MV-4-11 (cell line): ENCODE measurements around the gene FRS2.

Source experiments
- DNase-seq: peaks from one replicate; lab custom pipeline; 2025; lab: John Stamatoyannopoulos, UW

The FRS2 gene

DNA sequence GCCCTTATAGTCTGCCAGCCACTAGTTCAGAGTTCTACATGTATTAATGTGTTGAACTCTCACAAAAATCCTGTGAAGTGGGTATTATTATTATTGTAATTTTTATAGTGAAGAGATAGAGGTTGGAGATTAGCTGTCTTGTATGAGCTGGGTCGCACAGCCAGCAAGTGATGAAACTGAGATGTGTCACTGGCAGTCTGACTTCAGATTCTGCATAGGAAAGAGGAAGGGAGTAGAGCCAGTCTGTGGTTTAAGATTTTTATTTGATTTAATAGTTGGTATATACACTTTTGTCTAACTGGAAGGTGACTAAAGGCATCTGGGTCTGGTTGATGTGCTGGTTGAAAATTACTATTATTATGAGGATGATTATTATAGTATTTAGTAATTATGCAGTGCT is 5.8 kb upstream of the FRS2 start:
- peak; percentile 71 for DNase-seq

DNA sequence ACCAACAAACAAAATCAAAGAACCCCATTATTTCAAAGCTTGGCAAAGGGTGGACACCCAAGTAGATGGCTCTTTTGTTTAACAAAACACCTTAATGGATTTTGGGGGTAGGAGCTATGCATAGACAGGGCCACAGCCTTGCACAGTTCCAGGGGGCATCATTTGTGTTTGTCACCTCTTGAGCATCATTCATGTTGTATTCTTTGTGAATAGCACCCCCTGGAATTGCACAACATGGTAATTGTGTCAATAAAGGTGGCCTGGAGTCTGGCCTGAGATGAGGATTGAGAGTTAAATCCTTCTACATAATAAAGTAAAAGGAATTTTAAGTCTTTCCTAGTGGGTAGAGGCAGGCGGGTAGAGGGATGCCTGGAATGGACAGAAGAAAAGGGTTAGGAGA is 3.3 kb upstream of the FRS2 start:
- DNase-seq, result no peak

DNA sequence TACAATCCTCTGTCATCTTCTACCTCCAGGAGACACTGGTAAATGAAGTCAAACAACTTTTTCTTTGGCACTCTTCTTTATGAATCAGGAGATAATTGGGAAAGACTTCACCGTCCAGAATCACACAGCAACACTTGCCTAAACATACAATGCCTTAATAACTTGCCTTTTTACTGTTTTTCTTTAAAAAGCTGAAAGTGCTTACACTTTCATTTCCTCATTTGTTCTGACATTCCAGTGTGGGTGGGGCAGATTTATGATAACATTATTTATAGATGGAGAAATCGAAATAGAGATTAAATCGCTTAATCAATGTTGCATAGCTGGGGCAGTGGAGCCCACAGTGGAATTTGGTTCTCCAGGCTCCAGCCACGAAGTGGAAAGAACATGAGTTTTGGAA is 2.8 kb upstream of the FRS2 start:
- peak; percentile 76 for DNase-seq

DNA sequence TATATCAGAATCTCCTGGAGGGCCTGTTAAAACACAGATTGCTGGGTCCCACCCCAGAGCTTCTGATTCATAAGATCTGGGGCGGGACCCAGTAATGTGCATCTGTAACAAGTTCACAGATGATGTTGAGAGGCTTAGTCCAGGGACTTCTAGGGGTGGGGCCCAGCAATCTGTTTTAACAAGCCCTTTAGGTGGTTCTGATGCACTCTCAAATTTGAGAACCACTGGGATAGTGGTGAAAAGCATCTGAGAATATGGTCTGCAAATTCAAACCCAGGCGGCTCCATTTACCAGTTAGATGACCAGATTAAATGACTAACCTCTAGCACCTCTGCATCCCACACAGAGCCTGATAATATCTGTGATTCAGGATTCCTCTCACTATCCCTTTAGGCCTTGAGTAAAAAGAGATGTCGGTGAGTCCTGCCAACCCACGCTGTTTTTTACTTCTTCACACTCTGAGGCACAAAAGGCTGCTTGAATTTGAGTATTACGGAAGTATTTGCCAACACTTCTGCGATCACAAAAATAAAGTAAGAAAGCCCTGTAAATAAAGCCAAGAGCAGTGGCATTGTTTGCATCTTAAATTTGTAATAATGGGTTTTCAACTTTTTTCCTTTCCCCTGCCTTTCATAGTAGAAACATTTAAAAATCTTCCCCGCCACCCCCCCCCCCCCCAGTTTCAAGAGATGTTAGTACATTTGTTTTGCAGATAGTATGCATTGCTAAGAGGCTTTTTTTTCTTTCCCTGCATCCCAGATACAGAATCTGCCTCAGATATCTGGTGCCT is 1.8 kb upstream of the FRS2 start:
- DNase-seq, result no peak

DNA sequence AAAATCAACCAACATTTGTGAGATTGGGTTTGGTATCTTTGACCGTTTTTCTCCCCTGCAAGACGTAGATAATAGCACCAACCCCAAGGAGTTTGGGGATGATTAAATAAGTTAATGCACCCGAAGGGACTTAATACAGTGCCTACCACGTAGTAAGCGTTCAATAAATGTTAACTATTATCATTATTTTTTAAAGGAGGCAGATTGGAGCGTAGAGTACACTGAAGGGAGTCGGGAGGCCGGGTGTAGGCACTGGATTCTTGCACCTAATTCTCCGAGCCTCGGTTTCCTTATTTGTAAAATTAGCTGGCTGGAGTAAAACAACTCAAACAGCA is 367 bp upstream of the FRS2 start:
- no peak for DNase-seq

DNA sequence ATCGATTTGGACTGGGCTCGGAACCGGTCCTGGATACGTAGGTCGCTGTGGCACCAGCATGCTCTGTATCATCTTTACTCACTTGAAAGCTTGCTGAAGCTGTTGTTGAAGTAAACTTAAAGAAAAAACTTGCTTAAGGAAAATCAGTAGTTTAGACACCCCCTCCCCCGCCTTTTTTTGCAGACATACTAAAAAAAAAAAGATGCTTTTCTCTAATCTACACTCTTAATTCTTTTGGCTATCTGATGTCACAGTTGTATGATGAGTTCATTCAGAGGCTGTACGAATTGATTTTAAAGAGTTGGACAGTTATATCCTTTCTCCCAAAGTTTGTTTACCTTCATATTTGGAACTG is 865 bp downstream of the FRS2 start:
- DNase-seq, result no peak

DNA sequence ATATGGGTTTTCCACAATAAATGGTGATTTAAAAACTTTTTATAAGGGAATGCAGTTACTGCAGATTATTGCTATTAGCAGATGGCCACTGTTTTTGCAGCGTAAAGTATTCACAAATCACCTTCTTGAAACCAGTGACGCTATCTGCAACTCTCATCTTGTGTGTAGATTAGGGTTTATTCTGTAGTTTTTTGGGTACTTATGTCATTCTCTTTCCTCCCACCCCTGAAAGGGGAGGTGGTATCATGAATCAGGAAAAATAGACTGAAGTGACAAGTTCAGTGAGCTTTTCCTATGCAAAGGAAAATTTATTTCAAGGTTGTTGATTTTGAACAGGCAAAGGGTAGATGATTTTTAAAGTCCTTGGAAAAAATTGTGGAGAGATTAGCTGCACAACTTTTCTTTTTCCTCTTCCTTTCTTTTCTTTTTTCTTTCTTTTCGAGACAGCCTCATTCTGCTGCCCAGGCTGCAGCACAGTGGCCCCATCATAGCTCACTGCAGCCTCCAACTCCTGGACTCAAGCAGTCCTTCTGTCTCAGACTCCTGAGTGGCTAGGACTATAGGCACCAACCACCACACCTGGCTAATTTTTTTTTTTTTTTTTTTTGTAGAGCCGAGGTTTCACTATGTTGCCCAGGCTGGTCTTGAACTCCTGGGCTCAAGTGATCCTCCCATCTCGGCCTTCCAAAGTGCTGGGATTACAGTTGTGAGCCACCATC is 1.6 kb downstream of the FRS2 start:
- no peak for DNase-seq

DNA sequence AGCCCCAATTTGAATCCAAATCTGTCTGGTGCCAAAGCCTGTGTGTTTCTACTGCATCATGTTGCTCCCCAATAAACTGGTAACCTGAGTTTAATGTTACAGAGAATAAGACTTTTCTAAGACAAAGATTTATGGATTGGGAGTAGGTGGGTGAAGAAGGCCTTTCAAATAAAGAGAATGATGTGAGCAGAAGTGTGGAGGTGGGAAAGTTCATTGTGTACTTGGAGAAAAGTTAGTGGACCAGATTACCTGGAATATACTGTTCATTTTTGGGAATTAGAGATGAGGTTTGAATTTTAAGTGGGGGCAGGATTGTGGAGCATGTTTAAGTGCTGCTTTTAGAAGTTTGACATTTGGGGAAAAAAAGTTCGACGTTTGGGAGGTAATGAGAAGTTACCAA is 3.1 kb downstream of the FRS2 start:
- DNase-seq, result no peak

DNA sequence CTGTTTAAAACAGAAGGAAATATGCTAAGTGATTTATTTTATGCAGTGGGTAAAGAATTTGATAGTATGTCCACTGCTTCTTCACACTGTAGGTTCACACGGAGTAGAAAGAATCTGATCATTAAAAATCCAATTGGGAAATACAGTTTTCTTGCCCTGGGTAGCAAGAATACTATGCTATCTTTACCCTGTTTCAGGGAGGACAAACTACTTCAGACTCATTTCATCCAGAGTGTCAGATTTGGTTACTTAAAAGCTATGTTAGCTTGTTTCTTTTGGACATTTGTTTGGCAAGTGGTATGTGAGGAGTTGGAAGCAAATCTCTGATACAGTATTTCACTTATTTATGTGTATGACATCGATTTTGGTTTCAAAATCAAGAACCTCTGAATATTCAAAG is 4.3 kb downstream of the FRS2 start:
- no peak for DNase-seq

DNA sequence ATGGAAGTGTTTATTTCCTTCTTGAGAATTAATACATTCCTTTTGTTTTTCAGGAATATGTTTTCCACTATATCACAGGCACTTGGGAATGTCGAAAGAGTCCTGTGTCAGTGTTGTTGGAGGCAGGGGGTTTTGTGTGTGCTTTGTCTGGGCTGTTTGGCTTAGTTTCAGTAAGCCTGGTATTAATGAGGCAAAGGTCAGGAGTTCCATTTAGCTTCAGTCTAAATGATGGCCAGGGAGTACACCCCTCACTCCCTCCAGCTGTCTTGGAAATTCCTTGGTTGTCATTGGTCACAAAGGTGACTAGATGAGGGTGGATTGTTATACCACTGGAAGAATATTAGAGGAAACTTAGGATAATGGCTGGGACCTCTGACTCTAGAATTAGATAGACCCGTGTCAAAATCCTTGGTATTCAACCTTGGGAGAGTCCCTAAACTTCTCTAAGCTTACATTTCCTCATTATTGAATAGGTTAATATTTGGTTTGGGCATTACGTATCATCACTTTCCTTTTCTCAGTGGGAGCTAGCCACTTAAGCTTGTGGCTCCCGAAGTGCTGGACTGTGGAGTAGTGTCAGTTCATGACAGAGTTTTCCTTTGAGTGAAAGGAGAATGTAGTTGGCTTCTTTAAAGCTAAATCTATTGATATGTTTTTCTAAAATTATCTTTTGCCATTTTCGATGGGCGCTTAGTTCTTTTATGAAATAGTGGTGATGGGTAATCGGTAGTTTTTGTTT is 5.2 kb downstream of the FRS2 start:
- DNase-seq, result no peak

DNA sequence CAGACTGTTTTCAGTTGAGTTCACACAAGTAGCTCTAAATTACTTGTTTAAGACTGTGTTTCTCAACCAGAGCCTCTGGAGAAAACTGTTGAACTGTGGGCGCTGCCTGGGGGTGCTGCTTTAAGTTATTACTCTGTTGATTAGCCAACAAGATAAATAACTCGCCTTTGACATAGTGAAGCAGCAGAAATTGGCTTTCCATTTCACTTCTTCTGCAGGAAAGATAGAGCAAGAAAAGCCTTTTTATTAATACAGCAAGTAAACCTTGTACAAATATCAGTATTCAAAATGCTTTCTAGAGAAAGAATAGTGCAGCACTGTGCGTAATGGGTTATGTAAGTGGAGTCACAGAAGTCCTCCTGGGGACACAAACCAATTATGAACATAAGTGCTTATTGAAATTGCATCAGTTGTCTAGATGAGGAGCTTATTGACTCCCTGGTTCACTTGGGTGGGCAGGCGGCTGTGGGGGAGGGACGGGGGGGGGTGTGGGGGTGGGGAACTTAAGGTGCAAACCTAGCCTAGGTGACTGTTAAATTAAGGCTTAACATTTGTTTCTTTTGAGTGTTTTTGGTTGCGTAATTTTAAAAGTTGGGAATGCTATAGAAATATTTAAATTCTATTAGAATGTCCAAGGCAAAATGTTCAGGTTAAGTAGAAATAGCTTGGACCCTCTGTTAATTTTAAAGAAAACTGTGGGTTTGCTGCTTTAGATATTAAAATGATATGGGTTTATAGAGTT is 6.3 kb downstream of the FRS2 start:
- no peak for DNase-seq

DNA sequence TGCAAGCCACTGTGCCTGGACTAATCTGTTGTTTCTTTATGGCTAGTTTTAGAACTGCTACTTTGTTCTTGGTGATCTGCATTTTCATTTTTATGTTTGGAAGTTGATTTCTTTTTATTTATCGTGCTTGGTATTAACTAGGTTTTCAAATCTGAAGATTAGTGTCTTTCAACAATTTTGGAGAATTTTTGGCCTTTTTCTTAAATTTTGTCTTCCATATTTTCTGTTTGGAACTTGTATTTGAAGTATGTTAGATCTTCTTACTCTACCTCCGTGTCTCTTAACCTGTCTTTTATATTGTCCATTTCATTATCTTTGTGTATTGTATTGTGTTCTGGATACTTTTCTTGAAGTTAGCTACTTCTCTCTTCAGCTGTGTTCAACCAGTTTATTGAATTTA is 9.5 kb downstream of the FRS2 start:
- no peak for DNase-seq

DNA sequence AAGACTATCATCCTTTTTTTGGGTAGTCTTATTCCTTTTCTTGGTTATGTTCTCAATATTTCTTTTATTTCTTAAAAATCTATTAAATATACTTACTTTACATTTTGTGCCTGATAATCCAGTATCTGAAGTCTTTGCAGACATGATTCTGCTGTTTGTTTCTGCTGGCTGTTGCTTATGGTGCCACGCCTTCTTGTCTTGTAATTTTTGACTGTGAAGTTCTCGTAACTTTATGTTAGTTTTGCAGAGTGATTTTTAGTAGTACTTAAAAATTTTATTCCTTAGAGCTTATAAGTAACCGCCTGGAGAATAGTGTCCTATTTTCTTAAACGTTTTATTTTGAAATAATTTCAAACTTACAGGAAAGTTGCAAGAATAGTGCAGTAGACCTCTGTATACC is 10.5 kb downstream of the FRS2 start:
- DNase-seq, result no peak

DNA sequence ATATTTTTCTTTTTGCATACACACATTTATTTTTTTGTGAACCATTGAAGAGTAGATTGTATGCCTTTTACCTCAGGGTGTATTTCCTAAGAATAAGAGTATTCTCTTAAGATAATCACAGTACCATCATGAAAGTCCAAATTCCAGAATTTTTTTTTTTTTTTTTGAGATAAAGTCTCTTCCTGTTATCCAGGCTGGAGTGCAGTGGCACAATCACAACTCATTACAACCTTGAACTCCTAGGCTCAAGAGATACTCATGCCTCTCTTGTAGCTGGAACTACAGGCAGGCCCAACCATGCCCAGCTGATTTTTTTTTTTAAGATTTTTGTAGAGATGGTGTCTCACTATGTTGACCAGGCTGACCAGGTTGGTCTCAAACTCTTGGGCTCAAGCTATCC is 10.9 kb downstream of the FRS2 start:
- no peak for DNase-seq

DNA sequence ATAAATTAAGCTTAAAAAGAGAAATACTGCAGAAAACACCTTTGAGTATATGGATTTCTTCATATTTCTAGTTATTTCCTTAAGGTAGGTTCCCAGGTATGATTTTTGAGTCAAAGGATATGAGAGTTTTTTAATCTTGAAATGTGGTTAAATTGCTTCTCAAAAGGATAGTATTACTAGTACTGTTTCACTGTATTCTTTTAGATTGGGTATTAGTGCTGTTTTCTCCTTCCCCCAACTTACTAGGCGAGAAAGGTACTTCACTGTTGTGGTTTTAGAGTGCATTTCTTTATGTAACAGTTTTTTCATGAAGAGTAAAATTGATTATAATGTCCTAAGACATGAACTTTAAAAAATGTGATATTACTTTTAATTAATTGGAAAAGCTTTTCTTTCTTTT is 13.5 kb downstream of the FRS2 start:
- DNase-seq, result no peak

DNA sequence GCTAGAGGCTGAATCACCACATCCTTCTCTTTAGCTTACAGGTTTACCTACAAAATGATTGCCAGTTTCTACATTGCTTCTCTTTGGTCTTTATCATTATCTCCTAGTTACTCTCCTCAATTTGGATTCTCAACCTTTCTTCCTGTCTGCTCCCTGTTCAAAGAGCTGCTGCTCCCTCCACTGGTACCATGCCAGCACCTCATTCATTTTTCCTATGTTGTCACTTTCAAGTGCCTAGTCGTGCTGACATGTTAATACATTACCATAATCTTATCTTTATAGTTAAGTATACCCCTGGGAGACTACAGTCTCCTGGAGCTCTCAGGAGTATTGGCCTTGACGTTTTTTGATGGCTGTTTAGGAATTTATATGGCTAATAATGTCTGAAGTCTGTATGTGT is 14.2 kb downstream of the FRS2 start:
- DNase-seq, result no peak

DNA sequence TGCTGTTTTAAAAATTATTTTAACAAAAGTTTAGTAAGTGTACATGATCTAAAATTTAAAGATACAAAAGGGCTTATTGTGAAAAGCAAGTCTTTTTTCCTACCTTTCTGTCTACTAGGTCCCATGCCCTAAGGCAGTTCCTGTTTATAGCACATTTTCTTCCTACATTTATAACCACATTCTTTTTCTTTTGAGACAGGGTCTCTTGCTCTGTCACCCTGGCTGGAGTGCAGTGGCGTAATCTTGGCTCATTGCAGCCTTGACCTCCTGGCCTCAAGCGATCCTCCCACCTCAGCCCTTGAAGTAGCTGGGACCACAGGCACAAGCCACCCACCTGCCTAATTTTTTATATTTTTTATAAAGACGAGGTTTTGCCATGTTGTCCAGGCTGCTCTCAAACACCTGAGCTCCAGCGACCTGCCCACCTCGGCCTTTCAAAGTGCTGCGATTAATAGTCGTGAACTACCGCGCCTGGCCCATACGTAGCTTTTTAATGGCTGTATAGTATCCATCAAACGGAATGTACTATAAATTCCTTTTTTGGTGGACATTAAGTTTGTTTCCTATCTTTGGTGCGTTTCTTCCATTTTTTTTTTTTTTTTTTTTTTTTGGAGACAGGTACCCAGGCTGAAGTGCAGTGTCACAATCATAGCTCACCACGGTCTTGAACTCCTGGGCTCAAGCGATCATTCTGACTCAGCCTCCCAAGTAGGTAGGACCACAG is 20.9 kb downstream of the FRS2 start:
- peak; percentile 30 for DNase-seq

DNA sequence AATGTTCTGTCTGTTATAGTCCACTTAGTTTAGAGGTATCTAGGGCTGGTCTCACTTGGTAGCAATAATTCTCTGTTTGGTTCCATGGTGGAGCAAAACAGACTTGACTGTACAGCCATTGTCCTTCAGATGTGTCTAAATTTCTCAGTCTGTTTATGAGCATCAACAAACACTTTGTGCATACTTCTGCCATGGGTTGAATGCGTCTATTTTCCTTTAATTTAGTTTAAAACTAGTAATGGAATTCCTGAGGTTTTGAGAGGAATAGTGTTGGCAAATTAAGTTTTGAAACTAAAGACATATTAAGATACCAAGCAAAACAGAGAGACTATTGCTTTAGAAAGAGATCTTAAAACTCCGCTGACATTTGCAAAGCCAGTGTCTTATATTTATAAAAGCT is 22.6 kb downstream of the FRS2 start:
- no peak for DNase-seq

DNA sequence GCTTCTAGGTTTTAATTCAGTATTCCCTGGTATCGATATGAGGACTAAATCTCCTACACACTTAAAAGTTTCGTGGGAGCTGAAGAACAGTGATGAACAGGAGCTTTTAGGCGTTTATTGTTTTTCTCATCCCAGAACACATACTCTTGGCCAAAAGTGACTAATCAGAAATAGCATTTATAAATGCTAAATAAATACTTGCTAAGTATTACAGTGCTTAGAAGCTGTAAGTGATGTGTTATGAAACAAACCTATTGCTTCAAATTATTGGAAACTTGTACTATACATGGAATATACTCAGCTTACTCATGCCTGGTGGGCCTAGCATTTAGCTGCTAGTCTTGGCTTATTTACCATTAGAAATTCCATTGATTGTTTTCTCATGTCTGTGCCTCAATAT is 24.9 kb downstream of the FRS2 start:
- DNase-seq, result no peak

DNA sequence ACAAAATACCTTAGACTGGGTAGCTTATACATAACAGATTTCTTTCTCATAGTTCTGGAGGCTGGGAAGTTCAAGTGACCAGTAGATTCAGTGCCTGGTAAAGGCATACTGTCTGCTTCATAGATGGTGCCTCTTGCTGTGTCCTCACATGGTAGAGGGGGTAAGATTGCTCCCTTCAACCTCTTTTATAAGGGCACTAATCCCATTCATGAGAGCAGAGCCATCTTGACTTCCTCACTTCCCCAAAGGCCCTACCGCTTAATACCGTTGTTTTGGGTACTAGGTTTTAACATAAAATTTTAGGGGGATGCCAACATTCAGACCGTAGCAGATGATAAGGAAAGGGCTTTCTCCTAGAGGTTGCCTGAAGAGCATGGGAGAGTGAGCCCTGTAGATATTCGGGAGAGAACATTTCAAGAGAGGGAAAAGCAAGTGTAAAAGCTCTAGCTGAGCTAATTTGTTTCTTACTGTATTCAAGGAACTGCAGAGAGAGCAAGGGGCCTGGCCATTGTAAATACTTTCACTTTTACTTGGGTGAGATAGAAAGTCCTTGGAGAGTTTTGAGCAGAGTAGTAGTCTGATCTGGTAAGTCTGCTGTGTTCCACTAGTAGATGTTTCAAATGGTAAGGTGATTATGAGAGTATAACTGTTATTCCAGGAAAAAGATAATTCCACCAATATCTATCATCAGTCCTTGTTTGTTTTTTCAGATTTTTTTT is 27.3 kb downstream of the FRS2 start:
- peak; percentile 51 for DNase-seq

DNA sequence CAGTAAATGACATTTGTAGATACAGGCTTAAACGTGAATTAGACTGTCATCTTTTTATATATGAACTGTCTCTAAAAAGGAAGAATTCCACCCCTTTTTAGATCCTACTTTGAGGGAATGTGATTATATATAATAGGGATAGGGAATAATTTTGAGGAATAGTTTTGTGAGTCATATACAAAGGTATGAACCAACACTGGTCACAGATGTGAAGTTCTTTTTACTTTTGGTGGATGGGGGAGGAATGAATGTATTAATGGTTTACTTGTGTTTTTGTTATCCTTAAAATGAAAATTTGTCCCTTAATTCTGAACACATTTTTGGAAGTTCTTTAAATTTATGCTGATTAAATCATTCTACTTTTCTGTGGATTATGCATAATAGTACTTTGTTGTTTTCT is 30.4 kb downstream of the FRS2 start:
- DNase-seq, result no peak
